Esophagus muscularis mucosa (tissue), 4 donors: ENCODE results near the gene BDNF. TPM values are rescaled to one million over a fixed set of nuclear protein-coding genes. Genes with fewer than 3 reads are reported as not detected.

ENCODE experiments used
- DNase-seq: peaks from one replicate; pipeline ENCODE4 v3.0.0-alpha.2; 2017; ENCODE audit errors: extremely low spot score
- H3K27ac ChIP-seq, 4 donors: fragments of 200-600 bp; sonication (generic); replicated peaks in 1 of 4; 1 replicate in 3 of 4; 2 replicates in 1 of 4; pipeline ENCODE4 v1.5.1; 2016 to 2019; ENCODE audit warnings: mild to moderate bottlenecking in 1 of 4
- H3K27me3 ChIP-seq, 4 donors: fragments of 200-600 bp; sonication (generic); one replicate each; pipeline versions ENCODE4 v1.5.1 to v1.6.0; 2016 to 2019
- H3K36me3 ChIP-seq, 4 donors: fragments of 200-600 bp; sonication (generic); one replicate each; pipeline ENCODE4 v1.5.1; 2016 to 2019
- H3K4me1 ChIP-seq, 4 donors: fragments of 200-600 bp; sonication (generic); one replicate each; pipeline ENCODE4 v1.5.1; 2016 to 2019
- H3K4me3 ChIP-seq, 4 donors: fragments of 200-600 bp; sonication (generic); 1 replicate in 2 of 4; 2 replicates in 2 of 4; pipeline ENCODE4 v1.5.1; 2016 to 2019; ENCODE audit warnings: mild to moderate bottlenecking in 4 of 4, moderate library complexity in 1 of 4
- H3K9me3 ChIP-seq, 4 donors: fragments of 200-600 bp; sonication (generic); 1 replicate in 3 of 4; 2 replicates in 1 of 4; pipeline ENCODE4 v1.5.1; 2016 to 2019
- EP300 ChIP-seq: sonication (generic); formaldehyde crosslinking; IDR thresholded peaks from one replicate; pipeline ENCODE4 v1.6.1; 2017; ENCODE audit warnings: antibody characterized with exemption
- POLR2A ChIP-seq: fragments of 450-650 bp; IDR thresholded peaks from one replicate; pipeline ENCODE4 v1.6.1; 2017; ENCODE audit warnings: antibody characterized with exemption, moderate library complexity, mild to moderate bottlenecking, low read depth
- POLR2AphosphoS5 ChIP-seq, 2 donors: sonication (generic); formaldehyde crosslinking; IDR thresholded peaks; one replicate each; pipeline ENCODE4 v1.6.1; 2017; ENCODE audit warnings: antibody characterized with exemption in 2 of 2
- WGBS: methylation state at CpG from one replicate; pipeline ENCODE4 v1.1.5; 2018; 5-methylcytosine and 5-hydroxymethylcytosine counted together
- intact Hi-C: fragments of 100-400 bp; cut with DNase I; formaldehyde crosslinking; loops from one replicate; pipeline ENCODE4 v1.15.1; 2023
- total RNA-seq, 4 donors: library from RNA; depleted of rRNA; stranded (reverse); fragments of >200 nt; gene quantifications; one replicate each; pipeline versions ENCODE4 v1.1.0 to v1.2.1, GENCODE V29; 2016
- TF ChIP-seq, protein P1 (sequence below), 3 experiments: fragments of 200-600 bp in 2 of 3; fragments of 450-650 bp in 1 of 3; sonication (generic) in 2 of 3; IDR thresholded peaks; one replicate each; pipeline ENCODE4 v1.5.1; 2017 to 2019; ENCODE audit warnings: antibody characterized with exemption in 3 of 3, mild to moderate bottlenecking in 2 of 3, moderate library complexity in 1 of 3

BDNF gene
- total RNA-seq, 4 donors from 2014 or later, result 0.17 to 0.23 (median 0.19) TPM; not detected in 1

DNA sequence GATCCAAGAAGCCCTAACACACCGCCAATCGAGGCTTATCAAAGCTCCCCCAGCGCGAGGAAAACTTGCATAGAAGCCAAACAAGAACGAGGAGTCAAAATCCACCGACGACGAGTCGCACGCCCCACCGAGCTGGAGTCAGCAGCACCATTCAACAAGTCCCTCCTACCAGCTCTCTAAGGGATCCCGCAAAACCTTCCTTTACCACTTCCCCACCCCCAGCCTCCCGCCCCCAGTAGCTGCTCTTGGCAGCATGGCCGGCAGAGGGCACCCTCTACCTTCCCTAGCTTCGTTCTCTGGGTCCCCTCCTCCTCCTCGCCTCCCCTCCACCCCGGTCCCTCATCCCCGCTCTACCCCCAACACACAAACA is 1.4 kb downstream of the BDNF start:
- intact Hi-C loops, result loop anchor here (5.0 kb wide), 1 partner anchor 998 kb away; no protein-coding TSS in a partner anchor

DNA sequence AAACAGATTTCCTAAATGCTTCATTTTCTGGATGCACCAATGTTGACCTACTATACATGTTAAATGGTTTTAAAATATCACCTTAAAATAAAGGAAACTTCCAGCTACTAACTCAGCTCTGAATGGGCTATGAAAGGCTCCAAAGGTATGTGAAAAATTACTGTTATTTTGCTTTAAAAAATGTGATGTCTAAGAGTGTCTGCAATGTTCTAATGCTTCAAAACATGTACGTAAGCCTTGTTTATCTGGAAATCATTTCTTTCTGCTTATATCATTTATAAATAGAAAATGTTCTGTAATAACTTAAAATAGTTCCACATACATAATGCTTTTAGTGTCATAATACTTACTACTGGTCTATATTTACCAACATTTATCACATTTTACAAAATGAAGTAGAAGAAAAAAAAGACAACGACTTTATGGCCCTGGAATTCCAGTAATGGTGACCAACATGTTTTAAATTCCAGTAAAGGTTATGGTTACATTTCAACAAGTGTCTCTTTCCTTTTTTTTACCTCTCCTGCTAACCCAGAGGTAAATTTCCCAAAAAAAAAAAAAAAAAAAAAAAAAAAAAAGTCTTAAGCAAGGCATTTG is 2.5 kb downstream of the BDNF start:
- intact Hi-C loops, result loop anchor here (5.0 kb wide), 1 partner anchor 1000 kb away; no protein-coding TSS in a partner anchor
- peaks cover 0 to 75% (median 21%) of the 10 kb centered on the region in 4 donors for H3K27me3 ChIP-seq
- TF ChIP-seq EP300 (no peak), POLR2AphosphoS5 (IDR thresholded peaks at IDR 0.05) (no peak), POLR2A (no peak)
- TF ChIP-seq, protein P1, sequence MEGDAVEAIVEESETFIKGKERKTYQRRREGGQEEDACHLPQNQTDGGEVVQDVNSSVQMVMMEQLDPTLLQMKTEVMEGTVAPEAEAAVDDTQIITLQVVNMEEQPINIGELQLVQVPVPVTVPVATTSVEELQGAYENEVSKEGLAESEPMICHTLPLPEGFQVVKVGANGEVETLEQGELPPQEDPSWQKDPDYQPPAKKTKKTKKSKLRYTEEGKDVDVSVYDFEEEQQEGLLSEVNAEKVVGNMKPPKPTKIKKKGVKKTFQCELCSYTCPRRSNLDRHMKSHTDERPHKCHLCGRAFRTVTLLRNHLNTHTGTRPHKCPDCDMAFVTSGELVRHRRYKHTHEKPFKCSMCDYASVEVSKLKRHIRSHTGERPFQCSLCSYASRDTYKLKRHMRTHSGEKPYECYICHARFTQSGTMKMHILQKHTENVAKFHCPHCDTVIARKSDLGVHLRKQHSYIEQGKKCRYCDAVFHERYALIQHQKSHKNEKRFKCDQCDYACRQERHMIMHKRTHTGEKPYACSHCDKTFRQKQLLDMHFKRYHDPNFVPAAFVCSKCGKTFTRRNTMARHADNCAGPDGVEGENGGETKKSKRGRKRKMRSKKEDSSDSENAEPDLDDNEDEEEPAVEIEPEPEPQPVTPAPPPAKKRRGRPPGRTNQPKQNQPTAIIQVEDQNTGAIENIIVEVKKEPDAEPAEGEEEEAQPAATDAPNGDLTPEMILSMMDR (IDR thresholded peaks at IDR 0.05), result no peak

More for the DNA sequence above, 1.4 kb downstream of the BDNF start:
- Histone ChIP-seq H3K36me3 (no peaks in the 10 kb centered on the region), H3K9me3 (no peaks in the 10 kb centered on the region), H3K4me3 (peak overlapping the region; percentile 52 to 64 (median 54)), H3K4me1 (peaks cover 19 to 37% (median 34%) of the 10 kb centered on the region in 4 donors), H3K27ac (no peak overlapping the region), H3K27me3 (peaks cover 0 to 79% (median 21%) of the 10 kb centered on the region in 4 donors)
- DNase-seq, result no peak
- TF ChIP-seq, protein P1 (IDR thresholded peaks at IDR 0.05), result peak; percentile 31 to 90 (median 77)
- TF ChIP-seq POLR2AphosphoS5 (IDR thresholded peaks at IDR 0.05) (no peak), POLR2A (no peak), EP300 (no peak)
- WGBS, result 1% methylated on average over 18 of the region's 18 CpGs

DNA sequence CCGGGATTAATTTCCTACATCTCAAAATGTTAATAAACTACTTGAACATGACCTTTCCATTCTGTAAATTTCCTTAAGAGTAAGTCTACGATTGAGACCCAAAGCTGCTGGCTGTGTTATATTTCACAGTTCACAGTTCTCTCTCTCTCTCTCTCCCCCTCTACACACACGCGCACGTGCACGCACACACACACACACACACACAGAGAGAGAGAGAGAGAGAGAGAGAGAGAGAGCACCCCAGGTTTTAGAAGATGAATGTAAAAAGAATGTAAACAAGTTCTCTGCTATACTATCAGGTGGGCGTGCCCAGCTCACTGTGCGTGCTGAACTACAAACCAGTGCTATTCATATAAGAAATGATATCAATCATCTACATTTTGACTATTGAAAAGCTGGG is 3.3 kb downstream of the BDNF start:
- H3K36me3 ChIP-seq, result no peaks in the 10 kb centered on the region
- intact Hi-C loops, result loop anchor here (5.0 kb wide), 1 partner anchor 1000 kb away; no protein-coding TSS in a partner anchor
- no peak for TF ChIP-seq POLR2A
- TF ChIP-seq, protein P1 (IDR thresholded peaks at IDR 0.05), result no peak
- TF ChIP-seq EP300, result no peak
- TF ChIP-seq POLR2AphosphoS5 (IDR thresholded peaks at IDR 0.05), result no peak
- no peak overlapping the region for H3K4me3 ChIP-seq
- no peaks in the 10 kb centered on the region for H3K9me3 ChIP-seq
- no peak overlapping the region for H3K27ac ChIP-seq
- DNase-seq, result no peak
- peaks cover 0 to 67% (median 21%) of the 10 kb centered on the region in 4 donors for H3K27me3 ChIP-seq
- peaks cover 19 to 37% (median 34%) of the 10 kb centered on the region in 4 donors for H3K4me1 ChIP-seq
- WGBS, result 55% methylated on average over 8 of the region's 8 CpGs

More for the DNA sequence above, 2.5 kb downstream of the BDNF start:
- Histone ChIP-seq H3K36me3 (no peaks in the 10 kb centered on the region), H3K4me3 (no peak overlapping the region), H3K9me3 (no peaks in the 10 kb centered on the region), H3K4me1 (peaks cover 19 to 37% (median 34%) of the 10 kb centered on the region in 4 donors), H3K27ac (no peak overlapping the region)
- no peak for DNase-seq
- 56% methylated on average over 2 of the region's 2 CpGs for WGBS

DNA sequence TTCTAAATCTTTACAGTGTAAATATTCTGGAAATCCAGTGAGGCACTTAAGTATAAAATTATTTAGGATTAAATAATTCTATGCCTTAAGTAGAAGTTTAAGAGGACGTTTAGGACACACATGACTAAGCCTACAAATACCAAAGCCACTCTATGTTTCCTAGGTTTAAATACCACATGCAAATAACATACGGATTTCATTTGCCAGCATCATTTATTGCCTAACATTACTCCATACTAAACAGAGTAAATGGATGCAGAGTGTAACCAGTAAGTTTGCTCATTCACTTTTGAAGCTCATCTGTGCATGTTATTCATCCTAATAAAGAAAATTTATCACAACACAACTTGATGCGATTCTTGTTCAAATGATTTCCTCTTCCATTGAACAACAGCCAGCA is 4.1 kb downstream of the BDNF start:
- H3K27me3 ChIP-seq, result peaks cover 0 to 58% (median 17%) of the 10 kb centered on the region in 4 donors
- H3K4me1 ChIP-seq, result peaks cover 15 to 28% (median 26%) of the 10 kb centered on the region in 4 donors
- no peaks in the 10 kb centered on the region for H3K9me3 ChIP-seq
- H3K4me3 ChIP-seq, result no peak overlapping the region
- H3K27ac ChIP-seq, result no peak overlapping the region
- TF ChIP-seq POLR2AphosphoS5 (IDR thresholded peaks at IDR 0.05) (no peak), POLR2A (no peak), EP300 (no peak)
- TF ChIP-seq, protein P1 (IDR thresholded peaks at IDR 0.05), result no peak
- no peaks in the 10 kb centered on the region for H3K36me3 ChIP-seq
- no peak for DNase-seq
- intact Hi-C loops, result loop anchor here (5.0 kb wide), 1 partner anchor 1001 kb away; no protein-coding TSS in a partner anchor
- WGBS, result 69% methylated on average over 3 of the region's 3 CpGs
